GM13976 (cell line): ENCODE measurements around the gene CSDE1.

Source experiments
- DNase-seq: peaks from one replicate; pipeline ENCODE4 v3.0.0; 2012; ENCODE audit warnings: low spot score
- in situ Hi-C: fragments of 300-500 bp; cut with MboI; formaldehyde crosslinking; loops from one replicate; pipeline ENCODE4 v1.12.0; 2022; ENCODE audit warnings: low sequenced_read_pairs, mixed read lengths, inconsistent platforms; ENCODE audit not compliant: unreplicated experiment
- TF ChIP-seq, protein P1 (sequence below): IDR thresholded peaks from 2 replicates; pipeline ENCODE4 v1.5.1; 2012; ENCODE audit warnings: borderline replicate concordance, mild to moderate bottlenecking; ENCODE audit not compliant: insufficient read depth; ENCODE audit errors: extremely low read depth, missing control alignments, control extremely low read depth

The CSDE1 gene

DNA sequence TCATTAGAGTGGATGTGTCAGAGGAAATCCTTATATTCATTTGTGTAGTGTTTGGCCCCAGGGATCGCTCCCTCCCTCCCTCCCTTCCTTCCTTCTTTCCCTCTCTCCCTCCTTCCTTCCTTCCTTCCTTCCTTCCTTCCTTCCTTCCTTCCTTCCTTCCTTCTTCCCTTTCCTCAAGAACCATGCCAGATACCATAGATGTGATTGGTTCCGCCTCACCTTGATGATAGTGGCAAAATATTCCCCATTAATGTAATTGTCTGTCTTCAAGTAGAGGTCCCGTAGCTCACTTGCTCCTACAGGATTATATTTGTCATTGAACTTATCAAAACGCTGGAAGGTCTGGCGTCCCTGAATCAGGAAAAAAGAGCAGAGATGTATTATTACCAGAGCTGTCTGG lies 80.1 kb downstream of the CSDE1 start:
- no peak for DNase-seq
- TF ChIP-seq, protein P1, sequence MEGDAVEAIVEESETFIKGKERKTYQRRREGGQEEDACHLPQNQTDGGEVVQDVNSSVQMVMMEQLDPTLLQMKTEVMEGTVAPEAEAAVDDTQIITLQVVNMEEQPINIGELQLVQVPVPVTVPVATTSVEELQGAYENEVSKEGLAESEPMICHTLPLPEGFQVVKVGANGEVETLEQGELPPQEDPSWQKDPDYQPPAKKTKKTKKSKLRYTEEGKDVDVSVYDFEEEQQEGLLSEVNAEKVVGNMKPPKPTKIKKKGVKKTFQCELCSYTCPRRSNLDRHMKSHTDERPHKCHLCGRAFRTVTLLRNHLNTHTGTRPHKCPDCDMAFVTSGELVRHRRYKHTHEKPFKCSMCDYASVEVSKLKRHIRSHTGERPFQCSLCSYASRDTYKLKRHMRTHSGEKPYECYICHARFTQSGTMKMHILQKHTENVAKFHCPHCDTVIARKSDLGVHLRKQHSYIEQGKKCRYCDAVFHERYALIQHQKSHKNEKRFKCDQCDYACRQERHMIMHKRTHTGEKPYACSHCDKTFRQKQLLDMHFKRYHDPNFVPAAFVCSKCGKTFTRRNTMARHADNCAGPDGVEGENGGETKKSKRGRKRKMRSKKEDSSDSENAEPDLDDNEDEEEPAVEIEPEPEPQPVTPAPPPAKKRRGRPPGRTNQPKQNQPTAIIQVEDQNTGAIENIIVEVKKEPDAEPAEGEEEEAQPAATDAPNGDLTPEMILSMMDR = no peak
- in situ Hi-C loops = no loop called here

GRCh38 chr1:114676115-114676514 lies 81.7 kb downstream of the CSDE1 start:
- TF ChIP-seq, protein P1 = no peak
- in situ Hi-C loops = no loop called here
- DNase-seq = no peak

DNA sequence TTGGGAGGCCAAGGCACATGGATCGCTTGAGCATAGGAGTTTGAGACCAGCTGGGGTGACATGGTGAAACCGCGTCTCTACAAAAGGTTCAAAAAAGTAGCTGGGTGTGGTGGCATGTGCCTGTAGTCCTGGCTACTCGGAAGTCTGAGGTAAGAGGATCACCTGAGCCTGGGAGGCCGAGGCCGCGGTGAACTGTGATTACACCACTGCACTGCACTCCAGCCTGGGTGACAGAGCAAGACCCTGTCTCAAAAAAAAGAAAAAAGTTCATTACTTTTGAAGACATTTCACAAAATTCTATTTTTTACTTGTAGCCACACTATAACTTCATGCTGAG lies 85.9 kb downstream of the CSDE1 start:
- TF ChIP-seq, protein P1 = no peak
- in situ Hi-C loops = no loop called here
- no peak for DNase-seq

DNA sequence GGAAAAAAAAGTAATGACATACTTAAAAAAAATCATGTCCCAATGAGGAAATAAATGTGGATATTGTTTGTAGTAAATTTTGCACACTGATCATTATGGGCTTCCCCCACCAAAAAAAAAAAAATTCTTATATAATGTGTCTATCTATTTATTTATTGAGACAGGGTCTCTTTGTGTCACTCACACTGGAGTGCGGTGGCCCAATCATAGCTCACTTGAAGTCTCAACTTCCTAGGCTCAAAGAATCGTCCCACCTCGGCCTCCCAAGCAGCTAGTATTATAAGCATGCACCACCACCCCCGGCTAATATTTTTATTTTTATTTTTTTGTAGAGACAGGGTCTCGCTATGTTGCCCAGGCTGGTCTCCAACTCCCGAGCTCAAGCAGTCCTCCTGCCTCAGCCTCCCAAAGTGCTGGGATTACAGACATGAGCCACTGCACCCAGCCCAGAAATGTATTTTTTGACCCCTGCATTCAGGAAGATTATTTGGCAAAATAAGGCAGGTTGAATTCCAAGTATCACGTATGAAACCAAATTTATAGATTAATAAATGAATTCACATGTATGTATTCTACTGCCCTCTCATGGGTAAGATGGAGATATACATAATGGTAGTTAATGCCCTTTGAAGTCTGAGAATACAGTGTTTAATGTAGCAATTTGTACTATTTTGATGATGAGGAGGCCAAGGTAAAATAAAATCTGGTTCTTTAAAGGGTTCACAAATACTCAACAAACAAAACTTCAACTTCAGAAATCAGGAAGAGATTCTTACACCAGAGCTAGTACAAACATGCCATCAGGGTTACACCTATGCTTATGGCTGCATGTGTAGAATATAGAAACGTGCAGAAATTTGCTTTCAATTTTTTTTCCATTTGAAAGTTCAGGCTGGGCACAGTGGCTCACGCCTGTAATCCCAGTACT lies 86.5 kb downstream of the CSDE1 start:
- in situ Hi-C loops = no loop called here
- TF ChIP-seq, protein P1 = no peak
- peak; percentile 27 for DNase-seq

DNA sequence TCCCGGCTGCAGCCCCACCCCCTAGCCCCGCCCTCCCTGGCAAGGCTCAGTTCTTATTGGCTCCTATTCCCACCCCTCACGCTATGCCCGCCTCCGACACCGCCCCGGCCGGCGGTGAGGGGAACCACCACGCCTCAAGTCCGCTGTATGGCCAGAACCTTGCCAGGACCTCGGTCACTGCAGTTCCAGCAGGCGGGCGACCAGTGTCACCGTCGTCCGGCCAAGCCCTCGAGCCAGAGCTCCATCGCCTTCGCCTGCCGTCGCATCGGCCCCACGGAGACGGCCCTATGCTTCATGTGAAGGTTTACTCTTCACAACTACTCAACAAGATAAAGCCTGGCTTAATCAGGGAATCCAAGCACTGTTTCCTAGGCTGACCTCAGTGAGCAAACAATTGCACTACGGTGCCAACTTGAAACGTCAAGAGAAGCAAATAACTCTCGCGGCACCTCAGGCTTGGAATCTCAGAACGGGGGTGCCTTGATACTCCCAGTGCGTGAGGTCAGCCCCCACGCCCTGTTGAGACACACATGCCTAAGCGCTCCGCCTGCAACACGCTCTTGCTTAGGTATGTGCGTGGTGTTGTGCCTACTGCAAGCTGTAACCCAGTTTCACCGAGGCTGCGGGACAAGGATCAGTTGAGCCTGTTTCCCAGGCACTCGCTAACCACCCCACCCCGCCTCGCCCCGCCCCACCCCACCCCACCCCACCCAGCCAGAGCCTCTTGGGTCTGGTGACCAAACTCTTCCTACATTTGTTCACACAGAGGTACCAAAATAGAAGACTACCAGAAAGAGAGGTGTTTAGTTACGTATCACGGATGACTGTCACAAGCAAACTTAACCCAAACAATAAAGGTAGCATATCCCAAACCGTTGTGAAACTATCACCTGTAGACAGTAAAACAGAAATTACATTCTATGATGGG lies 87.4 kb downstream of the CSDE1 start:
- DNase-seq = peak; percentile 97
- TF ChIP-seq, protein P1 = no peak
- in situ Hi-C loops = no loop called here

DNA sequence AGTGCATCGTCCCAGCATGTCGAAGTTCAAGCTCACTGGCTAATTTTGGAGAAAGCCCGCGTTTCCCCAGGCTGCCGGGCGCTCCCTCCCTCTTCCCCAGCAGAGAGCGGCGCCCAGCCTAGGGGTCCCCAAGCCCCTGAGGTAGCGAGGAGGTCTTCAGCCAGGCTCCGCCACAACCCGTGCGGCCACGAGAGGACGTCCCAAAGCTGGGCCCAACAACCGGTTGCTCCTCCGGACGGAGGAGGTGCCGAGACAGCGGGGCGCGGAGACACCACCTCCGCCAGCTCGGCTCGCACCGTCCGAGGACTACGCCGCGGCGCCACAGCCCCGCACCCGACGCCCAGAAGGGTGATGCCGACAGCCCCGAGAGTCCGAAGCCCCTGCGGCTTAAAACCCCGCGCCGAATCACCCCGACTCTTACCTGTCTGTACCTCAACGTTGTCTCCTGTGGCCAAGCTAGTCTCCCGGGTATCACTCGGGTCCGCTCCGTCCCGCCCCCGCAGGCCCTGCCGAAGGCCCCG lies 88.2 kb downstream of the CSDE1 start, which contains the start of gene DENND2C:
TSS of gene DENND2C (minus strand) at position 488 of the 521 bp plus-strand sequence. CDS start 44,065 bp downstream, outside the sequence.
- TF ChIP-seq, protein P1 = peak; percentile 11
- in situ Hi-C loops = no loop called here
- DNase-seq = no peak
